AG04450 (cell line): ENCODE measurements around the gene AGPAT1. TPM values are rescaled to one million over a fixed set of nuclear protein-coding genes. Genes with fewer than 3 reads are reported as not detected.

Source experiments
- CTCF ChIA-PET: fragments of 300-600, 350-600 bp; formaldehyde crosslinking; extraction: SDS; loops from one replicate; lab custom pipeline; 2022; ENCODE audit warnings: antibody characterized with exemption, inconsistent platforms; lab: Charles Lee
- POLR2A ChIA-PET: fragments of 350-600 bp; formaldehyde crosslinking; extraction: SDS; loops from one replicate; lab custom pipeline; 2021; ENCODE audit warnings: antibody characterized with exemption, inconsistent platforms; lab: Yijun Ruan, JAX
- DNase-seq: peaks from one replicate; pipeline ENCODE4 v3.0.0-alpha.2; 2011; ENCODE audit warnings: low read depth, low spot score
- H3K27ac ChIP-seq: one replicate; pipeline ENCODE4 v1.5.1; 2012; ENCODE audit warnings: low read depth, low read length, control low read depth
- H3K27me3 ChIP-seq: one replicate; pipeline ENCODE4 v1.6.0; 2012; ENCODE audit warnings: low read length; ENCODE audit not compliant: control insufficient read depth, insufficient read depth
- H3K4me3 ChIP-seq: 2 replicates; pipeline ENCODE4 v1.5.1; 2011; ENCODE audit warnings: mild to moderate bottlenecking, low read depth, low read length, control low read depth
- H3K9me3 ChIP-seq: 2 replicates; pipeline ENCODE4 v1.5.1; 2012; ENCODE audit warnings: low read length; ENCODE audit not compliant: control insufficient read depth, insufficient read depth
- polyA plus RNA-seq: library from polyadenylated mRNA; depleted of rRNA; stranded (reverse); fragments of >200 nt; gene quantifications from 2 replicates; pipeline ENCODE4 v1.2.3, GENCODE V29; 2011
- TF ChIP-seq, protein P1 (sequence below): IDR thresholded peaks from 2 replicates; pipeline ENCODE4 v1.5.1; 2011; ENCODE audit warnings: low read depth, low read length, control low read depth, inconsistent platforms

The AGPAT1 gene
- polyA plus RNA-seq, 1 experiment = 97.1 TPM

DNA sequence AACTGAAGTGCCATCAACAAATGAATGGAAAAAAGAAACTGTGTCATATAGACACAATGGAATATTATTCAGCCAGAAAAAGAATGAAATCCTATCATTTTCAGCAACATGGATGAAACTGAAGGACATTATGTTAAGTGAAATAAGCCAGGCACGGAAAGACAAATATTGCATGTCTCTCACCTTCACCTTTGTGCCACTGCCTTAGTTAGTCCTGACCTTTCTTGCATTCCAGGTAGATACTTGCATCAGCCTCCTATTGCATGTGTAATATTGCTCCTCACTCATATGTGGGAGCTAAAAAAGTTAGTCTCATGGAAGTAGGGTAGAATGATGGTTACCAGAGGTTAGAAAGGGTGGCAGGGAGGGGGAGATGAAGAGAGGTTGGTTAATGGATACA is 33.1 kb upstream of the AGPAT1 start:
- peaks cover 8% of the 10 kb centered on the region for H3K27me3 ChIP-seq
- ChIA-PET CTCF (no interaction called here), POLR2A (no interaction called here)
- TF ChIP-seq, protein P1, sequence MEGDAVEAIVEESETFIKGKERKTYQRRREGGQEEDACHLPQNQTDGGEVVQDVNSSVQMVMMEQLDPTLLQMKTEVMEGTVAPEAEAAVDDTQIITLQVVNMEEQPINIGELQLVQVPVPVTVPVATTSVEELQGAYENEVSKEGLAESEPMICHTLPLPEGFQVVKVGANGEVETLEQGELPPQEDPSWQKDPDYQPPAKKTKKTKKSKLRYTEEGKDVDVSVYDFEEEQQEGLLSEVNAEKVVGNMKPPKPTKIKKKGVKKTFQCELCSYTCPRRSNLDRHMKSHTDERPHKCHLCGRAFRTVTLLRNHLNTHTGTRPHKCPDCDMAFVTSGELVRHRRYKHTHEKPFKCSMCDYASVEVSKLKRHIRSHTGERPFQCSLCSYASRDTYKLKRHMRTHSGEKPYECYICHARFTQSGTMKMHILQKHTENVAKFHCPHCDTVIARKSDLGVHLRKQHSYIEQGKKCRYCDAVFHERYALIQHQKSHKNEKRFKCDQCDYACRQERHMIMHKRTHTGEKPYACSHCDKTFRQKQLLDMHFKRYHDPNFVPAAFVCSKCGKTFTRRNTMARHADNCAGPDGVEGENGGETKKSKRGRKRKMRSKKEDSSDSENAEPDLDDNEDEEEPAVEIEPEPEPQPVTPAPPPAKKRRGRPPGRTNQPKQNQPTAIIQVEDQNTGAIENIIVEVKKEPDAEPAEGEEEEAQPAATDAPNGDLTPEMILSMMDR = no peak
- DNase-seq = no peak
- H3K9me3 ChIP-seq = no peaks in the 10 kb centered on the region
- H3K4me3 ChIP-seq = no peak overlapping the region
- H3K27ac ChIP-seq = no peak overlapping the region

DNA sequence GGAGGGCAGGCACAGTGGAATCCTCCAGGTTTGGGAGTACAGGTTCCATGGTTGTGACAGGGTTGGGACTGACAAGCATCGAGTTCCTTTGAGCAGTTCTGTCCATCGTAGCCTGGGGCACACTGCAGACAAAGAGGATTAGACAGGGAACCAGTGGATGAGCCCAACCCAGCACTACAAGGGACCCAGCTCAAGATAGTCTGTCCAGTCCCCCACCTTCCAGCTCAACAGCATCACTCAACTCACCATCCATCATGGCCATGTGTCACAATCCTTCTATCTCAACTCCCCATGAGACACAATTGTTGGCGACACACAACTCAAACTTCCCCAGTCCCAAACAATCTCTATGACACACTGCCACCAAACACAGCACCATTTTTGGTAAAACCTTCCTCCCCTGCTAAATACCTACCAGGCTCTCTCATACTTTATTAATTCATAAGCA is 28.4 kb upstream of the AGPAT1 start:
- Histone ChIP-seq H3K4me3 (no peak overlapping the region), H3K27me3 (peaks cover 11% of the 10 kb centered on the region), H3K9me3 (no peaks in the 10 kb centered on the region), H3K27ac (no peak overlapping the region)
- TF ChIP-seq, protein P1 = no peak
- ChIA-PET CTCF (interaction anchor here (0.6 to 1.4 kb wide), 4 partner anchors 9 to 1066 kb away, joined by 3 to 6 read pairs (median 4); no protein-coding TSS in a partner anchor), POLR2A (no interaction called here)
- no peak for DNase-seq

- ChIA-PET CTCF (interaction anchor here (0.9 to 1.4 kb wide), 2 partner anchors 8 to 52 kb away, joined by 3 read pairs; no protein-coding TSS in a partner anchor), POLR2A (no interaction called here)
- Histone ChIP-seq H3K4me3 (no peak overlapping the region), H3K27me3 (peaks cover 11% of the 10 kb centered on the region), H3K27ac (no peak overlapping the region), H3K9me3 (no peaks in the 10 kb centered on the region)
- TF ChIP-seq, protein P1 = no peak
- DNase-seq = no peak
Observed at GRCh38 chr6:32203426-32204267, 27.8 kb upstream of the AGPAT1 start.

DNA sequence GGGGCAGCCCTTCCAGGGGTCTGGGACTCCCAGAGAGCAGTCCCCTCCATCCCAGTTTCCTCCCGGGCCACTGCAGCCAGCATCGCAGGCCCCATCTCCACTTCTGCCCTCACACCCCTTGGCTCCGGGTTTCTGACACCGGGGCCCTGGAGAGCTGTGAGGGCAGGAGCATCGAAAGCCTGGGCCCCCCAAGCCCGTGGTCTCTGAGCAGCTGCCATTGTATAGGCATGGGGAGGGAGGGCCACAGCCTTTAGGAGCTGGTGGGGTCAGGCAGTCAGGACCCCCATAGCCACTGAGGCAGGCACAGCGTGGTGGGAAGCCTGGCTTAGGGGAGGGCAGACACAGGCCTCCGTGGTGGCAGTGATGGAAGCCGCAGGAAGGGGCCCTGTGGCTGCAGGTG is 26.3 kb upstream of the AGPAT1 start:
- DNase-seq = no peak

More for the DNA sequence above, 26.3 kb upstream of the AGPAT1 start:
- ChIA-PET CTCF (no interaction called here), POLR2A (no interaction called here)
- peaks cover 11% of the 10 kb centered on the region for H3K27me3 ChIP-seq
- H3K4me3 ChIP-seq = no peak overlapping the region
- H3K27ac ChIP-seq = no peak overlapping the region
- H3K9me3 ChIP-seq = no peaks in the 10 kb centered on the region; the same call in 1 of the 2 replicates
- TF ChIP-seq, protein P1 = no peak
